Memory B cell (primary cell): ENCODE results near the gene KLHL35.

Experiments
- ATAC-seq: fragments of 150-1000 bp; cut with Tn5 transposase; 2 replicates; pipeline ENCODE4 v1.10.0; 2021; ENCODE audit warnings: low read depth, mild to moderate bottlenecking, moderate library complexity
- DNase-seq, 2 donors: peaks; one replicate each; pipeline ENCODE4 v3.0.0; 2022; ENCODE audit warnings: low spot score in 2 of 2
- H3K27ac Mint-ChIP-seq: one replicate; pipeline ENCODE4 v1.8.0; 2022; ENCODE audit warnings: mild to moderate bottlenecking, moderate library complexity, mixed read lengths
- H3K27me3 Mint-ChIP-seq: one replicate; pipeline ENCODE4 v1.8.0; 2022; ENCODE audit warnings: mixed read lengths
- H3K36me3 Mint-ChIP-seq: one replicate; pipeline ENCODE4 v1.8.0; 2022; ENCODE audit warnings: mild to moderate bottlenecking, mixed read lengths
- H3K4me1 Mint-ChIP-seq: one replicate; pipeline ENCODE4 v1.8.0; 2022; ENCODE audit warnings: mixed read lengths
- H3K4me3 Mint-ChIP-seq: one replicate; pipeline ENCODE4 v1.8.0; 2022; ENCODE audit warnings: mild to moderate bottlenecking, moderate library complexity, mixed read lengths
- H3K9me3 Mint-ChIP-seq: one replicate; pipeline ENCODE4 v1.8.0; 2022; ENCODE audit warnings: mixed read lengths

The KLHL35 gene

DNA sequence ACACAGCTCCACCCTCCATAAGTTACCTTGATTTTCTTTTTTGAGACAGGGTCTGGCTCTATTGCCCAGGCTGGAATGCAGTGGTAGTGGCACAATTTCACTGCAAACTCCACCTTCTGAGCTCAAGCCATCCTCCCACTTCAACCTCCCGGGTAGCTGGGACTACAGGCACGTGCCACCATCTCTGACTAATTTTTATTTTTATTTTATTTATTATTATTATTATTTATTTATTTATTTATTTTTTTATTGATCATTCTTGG lies 24.1 kb downstream of the KLHL35 start:
- peaks cover 16% of the 10 kb centered on the region for H3K36me3 Mint-ChIP-seq
- ATAC-seq = no peak
- no peak for DNase-seq
- peaks cover 9% of the 10 kb centered on the region for H3K4me1 Mint-ChIP-seq
- no peaks in the 10 kb centered on the region for H3K27me3 Mint-ChIP-seq
- no peaks in the 10 kb centered on the region for H3K9me3 Mint-ChIP-seq
- H3K27ac Mint-ChIP-seq = no peak overlapping the region
- no peak overlapping the region for H3K4me3 Mint-ChIP-seq

- peaks cover 24% of the 10 kb centered on the region for H3K36me3 Mint-ChIP-seq
- DNase-seq (no peak), ATAC-seq (peak; percentile 48)
- H3K27me3 Mint-ChIP-seq = no peaks in the 10 kb centered on the region
- H3K9me3 Mint-ChIP-seq = no peaks in the 10 kb centered on the region
- peak overlapping the region; percentile 31 for H3K27ac Mint-ChIP-seq
- peaks cover 24% of the 10 kb centered on the region for H3K4me1 Mint-ChIP-seq
- no peak overlapping the region for H3K4me3 Mint-ChIP-seq
Observed at GRCh38 chr11:75406338-75406777, 26.6 kb downstream of the KLHL35 start.

GRCh38 chr11:75403983-75404658 lies 28.9 kb downstream of the KLHL35 start:
- no peak for ATAC-seq
- H3K27ac Mint-ChIP-seq = peak overlapping the region; percentile 8
- H3K4me3 Mint-ChIP-seq = no peak overlapping the region
- DNase-seq = no peak
- peaks cover 40% of the 10 kb centered on the region for H3K4me1 Mint-ChIP-seq
- H3K9me3 Mint-ChIP-seq = no peaks in the 10 kb centered on the region
- H3K27me3 Mint-ChIP-seq = no peaks in the 10 kb centered on the region
- peaks cover 26% of the 10 kb centered on the region for H3K36me3 Mint-ChIP-seq

DNA sequence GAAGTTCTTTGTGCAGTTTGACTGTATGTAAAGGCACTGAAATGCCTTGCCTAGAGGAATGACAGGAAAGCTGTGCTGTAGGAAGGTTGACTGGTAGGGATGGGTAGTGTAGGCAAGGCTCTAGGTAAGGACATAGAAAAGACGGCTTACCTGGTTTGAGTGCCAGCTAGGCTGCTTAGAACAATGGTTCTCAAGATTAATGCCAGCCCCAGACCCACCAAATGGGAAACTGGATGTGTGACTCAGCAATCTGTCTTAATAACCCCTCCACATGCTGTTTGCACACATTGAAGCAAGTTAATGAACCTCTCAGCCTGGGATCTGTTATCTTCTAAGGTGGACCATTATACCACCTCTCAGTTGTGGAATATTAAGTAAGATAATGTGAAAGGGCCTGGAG lies 30.0 kb downstream of the KLHL35 start:
- Mint-ChIP-seq H3K27me3 (no peaks in the 10 kb centered on the region), H3K36me3 (peaks cover 26% of the 10 kb centered on the region), H3K4me1 (peaks cover 45% of the 10 kb centered on the region), H3K9me3 (no peaks in the 10 kb centered on the region), H3K4me3 (no peak overlapping the region), H3K27ac (peak overlapping the region; percentile 97)
- ATAC-seq = no peak
- no peak for DNase-seq

DNA sequence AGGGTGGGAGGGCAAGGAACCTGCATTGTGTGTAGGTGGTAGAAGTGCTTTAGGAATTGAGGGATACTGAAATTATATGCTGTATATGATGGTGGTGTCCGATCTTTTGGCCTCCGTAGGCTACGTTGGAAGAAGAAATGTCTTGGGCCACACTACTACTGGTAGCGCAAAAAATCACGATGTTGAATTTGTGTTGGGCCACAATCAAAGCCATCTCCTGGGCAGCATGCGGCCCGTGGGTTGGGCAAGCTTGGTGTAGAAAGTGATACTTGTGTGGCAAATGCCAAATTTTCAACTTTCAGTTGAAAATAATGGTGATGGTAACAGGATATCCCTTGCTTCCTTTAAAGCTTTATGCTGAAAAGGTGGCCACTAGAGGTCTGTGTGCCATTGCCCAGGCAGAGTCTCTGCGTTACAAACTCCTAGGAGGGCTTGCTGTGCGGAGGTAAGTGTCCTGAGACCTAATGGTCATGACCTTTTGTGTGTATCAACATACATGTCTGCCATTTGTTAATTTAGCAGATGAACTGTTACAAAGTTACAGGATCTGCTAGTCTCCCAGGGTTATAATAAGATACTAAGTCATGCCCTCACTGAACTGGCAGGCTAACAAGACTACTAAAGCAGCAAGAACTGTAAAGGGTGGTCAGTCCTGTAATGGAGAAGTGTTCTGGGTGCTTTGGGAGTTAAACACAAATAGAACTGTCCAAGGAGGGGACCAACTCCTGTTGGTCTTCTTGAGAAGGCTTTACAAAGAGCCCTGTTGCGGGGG lies 30.8 kb downstream of the KLHL35 start:
- Mint-ChIP-seq H3K27ac (peak overlapping the region; percentile 97), H3K36me3 (peaks cover 22% of the 10 kb centered on the region), H3K4me1 (peaks cover 40% of the 10 kb centered on the region), H3K4me3 (peak overlapping the region; percentile 41), H3K9me3 (no peaks in the 10 kb centered on the region), H3K27me3 (no peaks in the 10 kb centered on the region)
- DNase-seq (no peak), ATAC-seq (no peak)

DNA sequence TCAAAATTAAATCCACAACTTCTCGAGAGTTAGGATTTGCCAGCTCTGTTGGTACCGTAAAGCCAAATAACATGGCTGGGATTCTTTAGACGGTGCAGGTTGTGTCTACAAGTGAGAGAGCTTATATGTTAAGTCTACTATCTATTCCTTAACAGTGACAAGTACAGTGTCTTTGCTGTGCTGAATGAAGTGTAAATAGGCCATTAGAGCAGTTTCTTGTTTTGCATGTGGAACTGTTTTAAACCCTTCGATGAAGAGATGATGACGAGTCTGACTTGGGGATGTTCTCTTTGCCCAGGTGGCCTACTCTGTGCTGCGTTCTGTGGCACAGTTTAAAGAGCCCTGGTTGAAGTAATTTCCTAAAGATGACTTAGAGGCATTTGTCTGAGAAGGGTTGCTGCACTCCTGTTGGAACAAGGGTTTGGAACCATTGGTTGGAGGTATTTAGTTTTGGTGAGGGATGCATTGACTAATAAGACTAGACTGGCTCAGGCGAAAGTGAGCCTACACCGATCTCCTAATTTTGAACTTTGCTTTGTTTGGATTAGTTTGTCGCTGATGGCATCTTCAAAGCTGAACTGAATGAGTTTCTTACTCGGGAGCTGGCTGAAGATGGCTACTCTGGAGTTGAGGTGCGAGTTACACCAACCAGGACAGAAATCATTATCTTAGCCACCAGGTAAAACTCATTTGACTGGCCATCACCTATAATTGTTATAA lies 32.7 kb downstream of the KLHL35 start:
- Mint-ChIP-seq H3K4me1 (peaks cover 40% of the 10 kb centered on the region), H3K27ac (peak overlapping the region; percentile 97), H3K9me3 (no peaks in the 10 kb centered on the region), H3K36me3 (peaks cover 22% of the 10 kb centered on the region), H3K27me3 (peaks cover 5% of the 10 kb centered on the region), H3K4me3 (peak overlapping the region; percentile 96)
- ATAC-seq = peak; percentile 56
- DNase-seq = peak; percentile 22 to 41

- Mint-ChIP-seq H3K27ac (peak within 1 kb of the TSS; percentile 97), H3K9me3 (no peaks in the 10 kb centered on the region), H3K4me1 (peaks cover 39% of the 10 kb centered on the region), H3K27me3 (peaks cover 5% of the 10 kb centered on the region), H3K4me3 (peak within 1 kb of the TSS; percentile 96), H3K36me3 (peaks cover 20% of the 10 kb centered on the region)
- ATAC-seq = peak; percentile 89
- DNase-seq = peak; percentile 80 to 84
Observed at GRCh38 chr11:75399344-75400145, 33.5 kb downstream of the KLHL35 start, which contains the start of gene RPS3. TSS of gene RPS3 (plus strand) at chr11:75399518. CDS start at chr11:75399548, 30 bp downstream.

- Mint-ChIP-seq H3K36me3 (peaks cover 17% of the 10 kb centered on the region), H3K27ac (peak overlapping the region; percentile 97), H3K4me3 (peak overlapping the region; percentile 96), H3K27me3 (peaks cover 5% of the 10 kb centered on the region), H3K4me1 (peaks cover 39% of the 10 kb centered on the region), H3K9me3 (no peaks in the 10 kb centered on the region)
- DNase-seq = no peak
- ATAC-seq = no peak
Observed at GRCh38 chr11:75398906-75399305, 34.1 kb downstream of the KLHL35 start.

- H3K27me3 Mint-ChIP-seq = peaks cover 9% of the 10 kb centered on the region
- H3K36me3 Mint-ChIP-seq = no peaks in the 10 kb centered on the region
- no peak for DNase-seq
- H3K9me3 Mint-ChIP-seq = no peaks in the 10 kb centered on the region
- no peak overlapping the region for H3K4me3 Mint-ChIP-seq
- H3K27ac Mint-ChIP-seq = no peak overlapping the region
- peaks cover 6% of the 10 kb centered on the region for H3K4me1 Mint-ChIP-seq
- no peak for ATAC-seq
Observed at GRCh38 chr11:75394085-75394840, 38.7 kb downstream of the KLHL35 start.

GRCh38 chr11:75389925-75390324 lies 43.1 kb downstream of the KLHL35 start:
- Mint-ChIP-seq H3K36me3 (no peaks in the 10 kb centered on the region), H3K9me3 (no peaks in the 10 kb centered on the region), H3K27me3 (peaks cover 6% of the 10 kb centered on the region), H3K27ac (no peak overlapping the region), H3K4me1 (no peaks in the 10 kb centered on the region), H3K4me3 (no peak overlapping the region)
- no peak for DNase-seq
- no peak for ATAC-seq

GRCh38 chr11:75389276-75389605 lies 43.8 kb downstream of the KLHL35 start:
- Mint-ChIP-seq H3K36me3 (no peaks in the 10 kb centered on the region), H3K27me3 (peaks cover 6% of the 10 kb centered on the region), H3K4me1 (peaks cover 2% of the 10 kb centered on the region), H3K27ac (no peak overlapping the region), H3K9me3 (no peaks in the 10 kb centered on the region), H3K4me3 (no peak overlapping the region)
- DNase-seq (no peak), ATAC-seq (no peak)

- H3K27ac Mint-ChIP-seq = no peak overlapping the region
- peaks cover 2% of the 10 kb centered on the region for H3K4me1 Mint-ChIP-seq
- H3K36me3 Mint-ChIP-seq = no peaks in the 10 kb centered on the region
- DNase-seq (peak; percentile 56 to 68), ATAC-seq (peak; percentile 85)
- peaks cover 6% of the 10 kb centered on the region for H3K27me3 Mint-ChIP-seq
- no peak overlapping the region for H3K4me3 Mint-ChIP-seq
- no peaks in the 10 kb centered on the region for H3K9me3 Mint-ChIP-seq
Observed at GRCh38 chr11:75388386-75389275, 44.4 kb downstream of the KLHL35 start.
